UCSD-AML1 (cell line): ENCODE data around the gene FOSL2.
A peak's percentile ranks its signal among the peaks of the same experiment; 100 is the strongest.
"Not testable (repeated sequence)": the region's sequence is repeated elsewhere in the genome, so short reads cannot be mapped to it uniquely, and the experiment has no call there.

Experiments used
- DNase-seq: peaks from one replicate; lab custom pipeline; 2025; ENCODE audit not compliant: unreplicated experiment; lab: John Stamatoyannopoulos, UW

The FOSL2 gene

GRCh38 chr2:28371728-28372127 is 20.9 kb upstream of the FOSL2 start:
- DNase-seq = not testable (repeated sequence)

- DNase-seq = no peak
These were observed 18.8 kb upstream of the FOSL2 start for GRCh38 chr2:28373854-28374253.

GRCh38 chr2:28374331-28374730 is 18.3 kb upstream of the FOSL2 start:
- no peak for DNase-seq

- no peak for DNase-seq
These were observed 17.4 kb upstream of the FOSL2 start for GRCh38 chr2:28375236-28375635.

GRCh38 chr2:28375742-28376631 is 16.7 kb upstream of the FOSL2 start:
- no peak for DNase-seq

- no peak for DNase-seq
These were observed 15.4 kb upstream of the FOSL2 start for GRCh38 chr2:28377195-28377816.

- peak; percentile 68 for DNase-seq
These were observed 14.5 kb upstream of the FOSL2 start for GRCh38 chr2:28377984-28378678.

- peak; percentile 69 for DNase-seq
These were observed 13.7 kb upstream of the FOSL2 start for GRCh38 chr2:28378679-28379584.

- peak; percentile 48 for DNase-seq
These were observed 12.4 kb upstream of the FOSL2 start for GRCh38 chr2:28380219-28380618.

- peak; percentile 55 for DNase-seq
These were observed 11.2 kb upstream of the FOSL2 start for GRCh38 chr2:28381225-28382180.

GRCh38 chr2:28382755-28383154 is 9.9 kb upstream of the FOSL2 start:
- DNase-seq = no peak

- peak; percentile 40 for DNase-seq
These were observed 5.3 kb upstream of the FOSL2 start for GRCh38 chr2:28387082-28387960.

- DNase-seq = no peak
These were observed 3.0 kb upstream of the FOSL2 start for GRCh38 chr2:28389399-28390240.

- DNase-seq = peak; percentile 88
These were observed 2.4 kb upstream of the FOSL2 start for GRCh38 chr2:28390241-28390745.

- no peak for DNase-seq
These were observed 1.7 kb upstream of the FOSL2 start for GRCh38 chr2:28390746-28391563.

GRCh38 chr2:28391564-28392296 is 928 bp upstream of the FOSL2 start:
- peak; percentile 85 for DNase-seq
